Measurements from ENCODE around the gene MON2.

Gene MON2

DNA sequence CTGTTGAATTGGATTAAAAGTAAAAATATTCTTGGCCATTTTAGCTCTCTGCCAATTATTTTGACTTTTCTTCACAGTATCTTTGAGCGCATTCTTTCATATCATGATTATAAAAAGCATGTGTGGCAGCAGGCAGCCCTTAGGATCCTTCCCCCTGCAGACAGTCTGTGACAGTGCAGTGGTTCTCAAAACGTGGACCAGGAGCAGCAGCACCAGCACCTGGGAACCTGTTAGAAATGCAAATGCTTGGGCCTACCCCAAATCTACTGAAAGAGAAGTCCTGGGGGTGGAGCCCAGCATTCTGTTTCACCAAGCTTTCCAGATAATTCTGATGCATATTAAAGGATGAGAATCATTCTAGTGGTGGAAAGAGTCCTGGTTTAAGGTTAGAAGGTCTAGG, 155.6 kb downstream of the MON2 start:
- FAIRE-seq = no peak

DNA sequence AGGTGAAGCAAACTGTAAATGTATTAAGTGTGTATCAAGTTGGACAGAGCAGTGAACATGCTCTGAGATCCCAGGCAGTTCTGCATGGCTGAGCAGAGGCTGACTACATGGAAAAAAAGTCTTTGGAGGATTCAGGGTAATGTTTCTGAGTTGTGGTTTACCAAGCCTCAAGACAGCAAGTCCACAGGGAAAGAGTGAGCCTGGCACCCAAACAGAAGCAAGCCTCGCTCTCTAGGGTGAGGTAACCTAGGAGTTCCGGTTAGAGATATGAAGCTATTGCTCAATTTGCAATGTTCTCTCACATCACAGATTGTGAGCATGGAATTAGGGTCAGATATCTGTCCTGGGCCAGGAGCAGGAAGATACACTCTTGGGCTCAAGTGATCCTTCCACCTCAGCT, 158.6 kb downstream of the MON2 start:
- FAIRE-seq = no peak

DNA sequence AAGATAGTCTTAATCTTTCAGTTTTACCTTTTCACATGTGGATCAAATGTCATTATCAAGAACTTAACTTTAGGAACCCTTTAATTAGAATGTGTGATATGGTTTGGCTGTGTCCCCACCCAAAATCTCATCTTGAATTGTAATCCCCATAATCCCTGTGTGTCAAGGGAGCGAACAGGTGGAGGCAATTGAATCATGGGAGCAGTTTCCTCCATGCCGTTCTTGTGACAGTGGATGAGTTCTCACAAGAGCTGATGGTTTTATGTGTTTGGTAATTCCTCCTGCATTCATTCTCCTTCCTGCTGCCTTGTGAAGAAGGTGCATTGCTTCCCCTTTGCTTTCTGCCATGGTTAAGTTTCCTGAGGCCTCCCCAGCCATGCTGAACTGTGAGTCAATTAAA, 160.6 kb downstream of the MON2 start:
- FAIRE-seq = no peak

DNA sequence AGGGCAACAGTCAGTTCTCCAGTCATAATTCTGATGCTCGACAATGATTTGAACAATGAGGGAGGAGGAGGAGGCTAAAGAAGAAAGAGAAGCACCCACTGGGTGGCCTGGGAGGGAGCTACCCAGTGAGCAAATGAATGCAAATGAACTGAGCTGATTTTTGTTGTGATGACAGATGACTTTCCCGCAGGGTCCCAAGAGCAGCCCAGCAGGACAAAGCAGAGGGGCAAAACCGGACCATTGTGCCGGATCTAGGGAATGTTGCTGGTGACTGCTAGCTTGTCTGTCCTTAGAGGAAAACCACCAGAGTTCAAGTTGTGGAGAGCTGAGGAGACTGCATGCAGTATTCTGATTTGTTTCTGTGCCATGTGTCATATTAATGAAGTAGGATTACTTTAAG, 162.8 kb downstream of the MON2 start:
- no peak for FAIRE-seq

DNA sequence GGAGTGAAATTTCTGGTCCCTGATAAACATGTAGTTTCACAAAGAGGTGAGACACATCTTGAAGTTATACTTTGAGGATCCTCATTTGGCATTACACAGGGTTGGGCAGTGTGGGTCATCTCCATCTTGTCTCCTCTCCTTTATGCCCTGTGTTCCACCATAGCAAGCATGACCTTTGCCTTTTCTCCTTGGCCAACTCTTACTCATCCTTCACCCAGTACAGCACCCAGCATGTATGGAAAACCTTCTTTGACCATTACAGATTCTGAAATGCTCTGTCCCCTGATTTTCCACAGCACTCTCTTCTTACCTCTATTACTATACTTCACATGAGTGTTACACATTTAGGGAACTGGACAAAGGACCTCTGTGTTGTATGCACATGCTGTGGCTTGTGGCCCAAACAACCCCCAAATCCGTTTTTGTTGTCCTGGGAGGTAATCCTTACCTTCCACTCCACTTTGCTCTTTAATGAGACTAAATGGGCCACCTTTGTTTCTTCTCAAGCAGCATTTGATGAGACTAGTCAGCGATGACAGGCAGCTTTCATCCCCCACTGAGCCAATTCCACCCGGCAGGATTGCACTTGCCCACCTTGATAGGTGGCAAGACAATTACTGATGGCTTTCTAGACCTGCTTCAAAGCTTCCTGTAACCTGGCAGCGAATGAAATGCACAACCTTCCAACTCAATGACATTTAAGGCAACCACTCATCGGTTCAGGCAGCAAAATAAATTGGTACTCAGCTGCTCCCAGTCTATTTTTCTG, 163.5 kb downstream of the MON2 start:
- no peak for FAIRE-seq

DNA sequence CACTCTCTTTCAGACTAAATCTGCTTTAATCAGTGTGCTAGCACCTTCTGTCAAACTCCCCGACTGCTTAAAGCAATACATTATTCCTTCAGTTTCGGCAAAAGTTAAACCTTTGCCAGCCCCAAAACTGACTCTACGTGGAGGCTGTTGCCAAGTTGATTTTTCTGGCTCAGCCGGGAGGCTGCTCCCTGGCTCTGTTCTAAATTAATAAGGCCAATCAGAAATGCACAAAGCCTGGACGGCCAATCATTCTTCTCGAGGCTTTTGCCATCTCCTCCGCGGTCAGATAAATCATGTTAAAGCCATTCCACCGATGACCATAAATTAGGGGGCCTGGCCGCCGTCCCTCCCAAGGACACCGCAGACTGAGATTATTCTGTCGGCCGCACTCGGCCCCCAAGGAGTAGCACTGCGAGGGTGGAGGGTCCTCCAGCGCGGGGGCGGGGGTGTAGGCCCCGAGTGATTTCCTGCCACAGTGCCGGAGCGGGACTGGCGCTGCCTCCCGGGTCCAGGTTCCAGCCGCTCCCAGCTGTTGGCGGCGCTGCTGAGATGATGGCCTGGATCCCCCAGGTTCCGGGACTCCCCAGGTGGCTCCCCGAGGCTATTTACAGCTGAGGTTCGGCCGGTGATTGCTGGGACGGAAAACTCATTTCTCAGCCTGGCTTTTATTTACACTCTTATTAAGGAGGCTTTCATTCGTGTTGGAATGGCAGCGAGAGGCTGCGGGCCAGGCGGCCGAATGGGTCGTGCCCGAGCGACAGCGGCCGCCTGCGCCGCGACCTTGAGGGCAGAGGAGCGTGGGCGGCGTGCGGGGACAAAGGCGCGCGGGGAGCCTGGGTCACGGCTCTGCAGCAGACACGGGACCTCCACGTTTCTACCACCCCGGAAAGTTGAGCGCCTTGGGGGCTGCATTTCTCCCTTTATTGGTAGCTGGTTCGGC, 165.1 kb downstream of the MON2 start:
- peak; percentile 25 for FAIRE-seq

DNA sequence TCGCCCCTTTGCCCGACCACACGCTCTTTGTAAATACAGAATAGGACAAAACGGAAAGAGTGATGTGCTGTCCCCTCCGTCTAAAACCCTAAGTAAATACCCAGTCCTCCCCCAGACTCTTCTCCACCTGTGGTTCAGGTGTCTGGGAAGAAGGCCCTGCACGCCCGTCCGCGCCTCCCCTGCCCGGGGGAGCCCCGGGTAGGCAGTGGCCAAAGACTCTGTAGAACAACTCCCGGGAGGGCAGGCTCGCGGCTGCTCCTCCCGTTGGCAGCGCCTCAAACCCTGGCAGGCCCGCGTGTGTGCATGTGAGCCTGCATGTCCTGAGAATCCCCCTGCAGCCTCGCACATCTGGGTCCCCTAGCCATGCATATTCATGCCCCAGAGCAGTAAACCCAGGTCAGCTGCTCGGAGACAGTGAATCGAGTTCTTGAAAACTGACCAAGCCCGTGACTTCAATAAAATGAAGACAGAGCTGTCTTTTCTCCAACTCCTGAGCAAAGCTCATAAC, 165.8 kb downstream of the MON2 start:
- FAIRE-seq = no peak

DNA sequence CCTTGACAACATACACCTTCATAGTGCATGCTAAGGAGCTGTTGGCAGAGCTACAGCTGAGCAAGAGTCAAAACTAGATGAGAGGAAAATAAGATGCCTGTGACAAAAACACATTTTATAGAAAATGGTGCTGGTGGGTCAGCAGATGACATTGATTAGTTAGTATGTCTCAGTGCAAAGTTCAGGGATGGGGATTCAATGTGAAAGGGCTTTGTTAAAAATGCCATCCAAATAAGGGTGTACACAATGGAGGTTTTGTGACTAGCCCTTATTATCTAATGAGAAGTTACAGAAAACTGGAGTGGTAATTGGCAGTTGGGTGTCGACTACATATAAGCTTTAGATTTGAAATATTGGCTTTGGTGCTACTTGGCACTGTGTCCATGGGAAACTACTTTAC, 169.0 kb downstream of the MON2 start:
- FAIRE-seq = no peak

DNA sequence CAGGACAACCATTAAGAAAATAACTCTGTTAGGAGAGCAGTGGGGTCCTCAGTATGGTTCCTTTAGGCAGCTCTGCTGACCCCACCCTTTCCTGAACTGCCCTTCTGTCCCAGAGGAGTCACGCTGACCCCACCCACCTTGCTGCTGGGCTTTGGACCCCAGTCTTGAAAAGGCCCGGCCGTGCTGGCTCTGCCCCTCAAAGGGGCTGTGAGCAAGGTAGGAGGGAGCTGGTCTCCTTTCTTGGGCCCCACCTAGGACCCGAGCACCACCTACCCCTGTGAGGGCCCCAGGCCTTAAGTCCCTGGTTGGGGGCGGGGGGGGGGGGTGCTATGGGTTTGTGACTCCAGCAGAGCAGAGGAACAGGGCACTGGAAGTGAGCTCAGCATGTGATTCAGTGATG, 171.1 kb downstream of the MON2 start:
- no peak for FAIRE-seq

DNA sequence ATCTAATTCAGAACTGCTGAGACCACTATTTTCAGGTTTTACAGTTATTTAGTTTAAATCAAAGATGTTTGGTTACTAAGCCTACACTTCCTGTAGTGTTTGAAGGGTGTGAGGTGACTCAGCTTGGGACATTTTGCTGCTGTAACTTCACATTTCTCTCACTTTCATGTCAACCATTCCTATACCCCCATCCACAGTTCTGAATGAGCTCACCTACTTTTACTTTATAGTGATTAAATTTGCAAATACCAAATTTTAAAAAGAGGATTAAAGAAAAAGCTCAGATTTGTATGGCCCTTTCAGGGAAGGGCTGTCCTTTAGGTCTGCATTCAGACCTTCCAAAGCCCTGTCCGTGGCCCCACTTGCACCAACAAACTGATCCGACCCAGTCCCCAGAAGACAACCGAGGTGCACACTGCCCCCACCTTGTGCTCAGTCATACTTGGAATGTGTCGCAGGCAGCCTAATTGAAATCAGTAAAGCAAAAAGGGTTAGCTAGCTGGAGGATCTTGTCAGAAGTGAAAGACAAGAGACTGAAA, 174.4 kb downstream of the MON2 start:
- no peak for FAIRE-seq

DNA sequence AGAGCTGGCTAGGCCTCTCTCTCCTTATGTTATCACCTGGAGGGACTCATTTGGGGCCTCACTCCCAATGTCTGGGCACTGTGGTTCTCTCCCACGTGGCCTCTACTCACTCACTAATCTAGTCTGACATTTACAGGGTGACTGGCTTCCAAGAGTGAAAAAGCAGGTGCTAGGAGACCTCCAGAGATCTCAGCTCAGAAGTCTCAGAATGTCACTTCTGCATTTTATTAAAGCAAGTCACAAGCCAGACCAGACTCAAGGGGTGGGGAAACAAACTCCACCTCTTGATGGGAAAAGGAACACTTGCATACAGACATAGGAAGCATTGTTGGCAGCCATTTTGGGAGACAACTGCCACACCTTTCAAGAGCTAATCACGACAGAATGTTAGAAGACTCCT, 175.9 kb downstream of the MON2 start:
- no peak for FAIRE-seq

DNA sequence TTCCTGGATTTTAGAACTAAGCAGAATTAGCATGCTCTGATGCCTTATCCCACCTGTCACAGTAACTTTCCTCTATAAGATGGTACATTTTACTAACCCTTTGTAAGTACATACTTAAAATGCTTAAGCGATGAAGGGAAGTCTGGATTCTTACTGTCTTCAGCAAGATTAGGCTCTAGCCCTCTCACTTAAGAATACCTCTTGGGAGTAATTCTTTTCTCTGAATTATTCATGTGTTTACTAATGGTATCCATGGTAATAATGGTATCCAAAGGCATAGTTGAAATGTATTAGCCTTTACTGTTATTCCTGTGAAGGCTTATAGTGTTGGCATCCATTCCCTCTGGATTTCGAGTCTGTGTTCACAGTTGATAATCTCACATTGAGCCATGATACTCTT, 176.9 kb downstream of the MON2 start:
- FAIRE-seq = no peak

DNA sequence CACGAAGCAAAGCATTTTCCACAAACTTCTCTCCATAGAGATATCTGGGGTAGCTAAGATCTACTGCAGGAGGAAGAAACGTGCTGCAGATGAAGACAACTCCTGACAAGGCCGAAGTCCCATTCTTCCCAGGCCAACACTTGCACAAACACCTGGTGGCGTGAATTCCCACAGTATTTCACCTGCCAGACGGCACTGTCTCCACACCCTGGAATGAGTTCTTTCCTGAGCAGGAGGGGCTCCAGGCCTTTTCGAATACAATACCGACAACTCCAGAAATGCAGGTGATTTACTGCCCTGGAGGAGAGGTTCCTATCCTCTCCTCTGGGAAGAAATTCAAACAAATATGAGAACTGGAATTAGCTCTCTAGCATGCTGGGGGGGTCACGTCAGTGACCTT, 179.9 kb downstream of the MON2 start:
- FAIRE-seq = no peak

DNA sequence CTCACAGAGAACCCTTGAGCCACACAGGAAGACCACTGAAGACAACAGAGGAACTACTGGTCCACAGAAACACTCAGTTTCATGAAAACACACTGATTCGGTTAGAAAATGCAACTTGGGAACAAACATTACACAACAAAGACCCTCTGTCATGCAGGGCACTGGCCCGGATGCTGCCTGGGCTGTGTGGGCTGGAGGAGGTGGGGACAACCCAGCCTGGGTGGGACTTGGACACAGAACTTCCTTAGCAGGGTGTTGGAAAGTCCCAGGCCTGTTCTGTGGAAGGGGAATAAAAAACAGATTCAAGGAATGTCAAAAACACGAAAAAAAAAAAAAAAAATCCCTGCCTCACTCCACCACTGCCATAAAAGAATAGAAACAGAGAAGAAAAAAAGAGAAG, 181.0 kb downstream of the MON2 start:
- FAIRE-seq = no peak

DNA sequence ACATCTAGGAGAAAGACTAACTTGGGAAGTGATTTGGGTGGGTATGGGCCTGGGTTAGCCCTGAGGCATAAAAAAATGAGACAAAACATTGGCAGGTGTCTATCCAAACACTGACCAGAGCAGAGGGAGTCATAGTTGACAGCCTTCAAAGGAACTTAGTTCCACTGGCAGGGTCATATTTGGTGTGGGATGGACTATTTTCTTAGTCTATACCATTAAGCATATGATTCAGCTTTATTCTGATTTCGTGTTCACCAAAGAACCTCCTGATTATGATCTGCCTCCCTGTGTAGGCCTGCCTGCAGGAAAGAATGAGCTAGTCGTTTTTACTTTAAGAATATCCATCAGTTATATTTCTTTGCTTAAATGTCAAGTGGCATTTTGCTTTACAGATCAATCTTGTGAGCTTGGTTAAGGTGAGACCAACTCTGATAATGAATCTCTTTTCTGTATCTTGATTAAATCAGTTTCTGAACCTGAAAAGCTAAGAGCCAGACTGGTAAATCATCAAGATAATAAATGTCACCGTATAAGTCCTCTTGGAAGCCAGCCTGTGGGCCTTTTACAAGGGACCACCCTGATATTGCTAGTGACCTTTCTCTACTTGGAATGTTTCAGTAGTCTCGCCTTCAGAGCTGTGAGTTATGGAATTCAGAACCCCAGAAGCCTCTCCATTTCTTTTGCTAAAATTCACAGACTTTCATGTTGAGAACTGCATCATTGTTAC, 182.9 kb downstream of the MON2 start:
- no peak for FAIRE-seq
